Astrocyte of the spinal cord (primary cell): Measurements from ENCODE around the gene MGST2.
A peak's percentile ranks its signal among the peaks of the same experiment; 100 is the strongest.

Source experiments
- DNase-seq: peaks from one replicate; pipeline ENCODE4 v3.0.0; 2011; ENCODE audit warnings: low read depth, low spot score
- H3K4me3 ChIP-seq: 2 replicates; pipeline ENCODE4 v1.5.1; 2011; ENCODE audit warnings: low read depth, mild to moderate bottlenecking, low read length, moderate library complexity
- CTCF ChIP-seq: IDR thresholded peaks from 2 replicates; pipeline ENCODE4 v1.5.1; 2012; ENCODE audit warnings: low read depth, mild to moderate bottlenecking, low read length, inconsistent platforms
- in situ Hi-C: cut with HindIII; loops from 2 replicates; pipeline ENCODE4 v1.10.0; 2017; ENCODE audit warnings: low sequenced_read_pairs

Gene MGST2

GRCh38 chr4:139734201-139734874, 68.7 kb downstream of the MGST2 start:
- DNase-seq: peak; percentile 50

DNA sequence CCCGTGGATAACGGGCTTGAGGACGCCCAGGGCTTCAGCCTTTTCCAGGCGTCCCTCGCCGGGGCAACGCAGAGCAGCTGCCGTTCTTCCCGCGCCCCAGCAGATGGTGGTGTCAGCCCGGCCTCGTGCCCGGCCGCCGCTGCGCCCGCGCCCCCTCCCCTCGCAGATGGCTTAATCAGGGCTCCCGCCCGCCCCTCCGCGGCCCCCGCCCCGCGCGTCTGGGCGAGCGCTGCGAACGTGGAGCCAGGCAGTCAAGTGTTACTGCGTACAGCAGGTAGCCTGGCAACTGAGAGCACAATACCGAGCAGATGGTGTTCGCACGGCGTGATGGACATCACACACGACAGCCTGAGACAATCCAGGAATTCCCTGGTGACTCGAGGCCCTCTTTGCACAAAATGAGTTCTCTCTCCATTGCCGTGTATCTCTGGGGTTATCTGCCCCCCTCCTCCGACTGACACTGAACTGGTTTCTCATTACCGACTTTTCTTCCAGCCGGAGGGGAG, 69.3 kb downstream of the MGST2 start:
- TF ChIP-seq CTCF: peak; percentile 74
- H3K4me3 ChIP-seq: peak overlapping the region; percentile 48
- in situ Hi-C loops: no loop called here
- DNase-seq: peak; percentile 87

More at GRCh38 chr4:139734201-139734874, 68.7 kb downstream of the MGST2 start:
- H3K4me3 ChIP-seq: peak overlapping the region; percentile 48
- in situ Hi-C loops: no loop called here
- no peak for TF ChIP-seq CTCF

- in situ Hi-C loops: no loop called here
- no peak for TF ChIP-seq CTCF
- H3K4me3 ChIP-seq: peak overlapping the region; percentile 48
- DNase-seq: peak; percentile 43
These were observed 70.0 kb downstream of the MGST2 start for GRCh38 chr4:139735381-139736273.

DNA sequence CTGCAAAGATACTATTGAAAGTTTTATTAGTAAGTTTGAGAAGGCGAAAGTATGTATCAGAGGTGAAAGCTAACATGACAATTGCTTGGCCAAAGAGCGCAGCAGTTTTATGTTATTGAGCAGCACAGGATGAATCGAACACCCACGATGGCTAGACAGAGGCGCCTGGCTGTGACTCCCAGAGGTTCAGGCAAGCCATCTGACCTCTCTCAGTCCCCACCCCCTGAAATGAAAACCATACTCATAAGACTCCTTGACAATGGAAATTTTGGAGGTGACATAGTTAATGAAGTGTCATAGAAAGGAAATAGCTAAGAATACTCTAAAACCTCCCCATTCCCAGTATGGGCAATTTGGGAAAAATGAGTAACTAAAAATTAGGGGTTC, 70.6 kb downstream of the MGST2 start:
- no peak for TF ChIP-seq CTCF
- in situ Hi-C loops: no loop called here
- no peak for DNase-seq
- H3K4me3 ChIP-seq: no peak overlapping the region

GRCh38 chr4:139736661-139737060, 71.0 kb downstream of the MGST2 start:
- in situ Hi-C loops: no loop called here
- TF ChIP-seq CTCF: no peak
- DNase-seq: no peak
- no peak overlapping the region for H3K4me3 ChIP-seq

GRCh38 chr4:139738846-139739613, 73.4 kb downstream of the MGST2 start:
- DNase-seq: no peak
- H3K4me3 ChIP-seq: no peak overlapping the region
- in situ Hi-C loops: no loop called here
- no peak for TF ChIP-seq CTCF
